Mucosa of gallbladder (tissue), 1 donor: ENCODE data around the gene TET2. TPM values are rescaled to one million over a fixed set of nuclear protein-coding genes. Genes with fewer than 3 reads are reported as not detected.

Experiments
- DNase-seq: peaks from one replicate; pipeline ENCODE4 v3.0.0-alpha.2; 2020; ENCODE audit warnings: low spot score
- total RNA-seq: library from RNA; stranded (reverse); gene quantifications from one replicate; pipeline ENCODE4 v1.2.1, GENCODE V29; 2021
- donor health status: DM: no; HTN: no; CAD: no.

The TET2 gene
- total RNA-seq, 1 donor from 2014 or later, result 17.6 TPM

DNA sequence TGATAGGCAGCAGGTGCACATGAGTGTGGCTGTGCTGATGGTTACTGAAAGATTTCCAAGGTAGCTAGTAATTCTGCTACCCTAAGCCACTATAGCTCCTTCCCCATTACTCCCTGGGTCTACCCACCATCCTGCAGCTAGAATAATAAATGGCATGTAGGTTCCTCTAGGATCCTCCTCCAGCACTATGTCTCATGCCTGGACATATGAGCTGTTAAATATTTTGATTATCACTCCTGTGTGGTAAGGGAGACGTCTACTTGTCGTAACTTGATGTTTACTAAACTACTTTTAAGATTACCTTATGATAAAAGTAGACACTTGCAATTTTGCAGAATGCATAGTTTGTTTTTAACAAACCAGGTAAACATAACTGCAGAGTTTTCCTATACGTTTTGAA, 35.5 kb downstream of the TET2 start:
- DNase-seq, result no peak

DNA sequence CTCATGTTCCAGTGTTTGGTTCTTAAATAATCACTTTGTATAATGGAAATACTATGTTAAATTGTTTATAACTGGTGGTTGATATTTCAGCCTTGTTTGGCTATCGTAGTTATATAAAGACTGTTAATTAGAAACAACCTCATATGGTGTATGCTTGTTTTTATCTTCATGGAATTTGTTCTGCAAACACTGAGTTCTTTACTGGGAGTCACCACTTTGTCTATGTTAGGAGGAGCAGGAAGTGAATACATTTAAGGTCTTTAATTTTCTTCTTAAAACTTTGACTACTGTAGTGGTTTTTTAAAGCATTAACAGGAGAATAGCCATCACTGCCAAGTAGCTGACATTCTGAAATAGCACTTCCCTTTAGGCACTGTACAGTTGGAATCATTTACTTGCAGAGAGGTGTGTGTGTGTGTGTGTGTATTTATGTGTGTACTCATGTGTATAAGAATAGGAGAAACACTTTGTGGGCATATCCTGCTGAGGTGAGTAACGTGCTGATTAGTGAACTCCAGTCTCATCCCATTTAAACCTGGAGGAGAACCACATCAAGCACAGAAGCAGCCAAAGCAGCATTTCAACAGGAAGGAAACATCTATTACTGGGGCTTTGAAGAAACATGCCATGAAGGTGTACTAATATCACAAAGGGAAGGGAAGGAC, 37.8 kb downstream of the TET2 start:
- DNase-seq, result no peak

- no peak for DNase-seq
Measured at GRCh38 chr4:105186701-105187161, 40.1 kb downstream of the TET2 start.

GRCh38 chr4:105189855-105190650, 43.4 kb downstream of the TET2 start:
- DNase-seq, result no peak

GRCh38 chr4:105191621-105192210, 45.0 kb downstream of the TET2 start:
- DNase-seq, result no peak

DNA sequence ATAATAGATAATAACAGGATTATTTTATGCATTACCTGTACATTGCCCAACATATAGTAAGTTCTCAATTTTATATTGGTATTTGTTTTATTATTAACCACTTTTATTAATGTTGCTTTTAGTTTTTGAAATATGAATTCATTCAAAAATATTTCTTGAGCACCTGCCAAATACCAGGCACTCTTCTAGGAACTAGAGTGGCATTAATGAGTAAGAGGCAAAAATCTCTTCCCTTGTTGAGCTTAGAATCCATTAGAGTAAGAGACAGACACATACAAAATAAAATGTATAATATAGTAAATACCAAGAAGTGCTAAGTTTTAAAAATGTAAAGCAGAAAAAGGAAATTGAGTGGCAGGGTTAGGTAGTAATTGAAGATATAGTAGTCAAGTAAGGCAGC, 45.8 kb downstream of the TET2 start:
- DNase-seq, result no peak

DNA sequence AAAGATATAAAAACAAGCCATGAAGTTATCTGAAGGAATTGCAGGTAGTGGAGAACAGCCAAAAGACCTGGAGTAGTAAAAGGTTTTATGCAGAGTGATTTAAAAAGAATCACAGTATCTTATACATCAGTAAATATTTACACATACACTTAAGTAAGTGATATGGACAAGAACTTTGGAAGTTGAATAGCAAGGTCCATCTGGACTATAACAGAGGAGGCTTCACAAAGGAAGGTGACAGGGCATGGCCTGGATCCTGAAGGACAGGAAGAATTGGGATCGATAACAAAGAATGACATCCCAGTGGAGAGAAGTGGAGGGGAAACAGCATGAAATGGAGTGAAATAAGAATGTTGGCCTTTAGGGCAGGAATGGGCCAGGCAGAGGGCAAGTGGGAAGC, 46.2 kb downstream of the TET2 start:
- DNase-seq, result no peak

- no peak for DNase-seq
Measured at GRCh38 chr4:105193536-105193935, 46.9 kb downstream of the TET2 start.

DNA sequence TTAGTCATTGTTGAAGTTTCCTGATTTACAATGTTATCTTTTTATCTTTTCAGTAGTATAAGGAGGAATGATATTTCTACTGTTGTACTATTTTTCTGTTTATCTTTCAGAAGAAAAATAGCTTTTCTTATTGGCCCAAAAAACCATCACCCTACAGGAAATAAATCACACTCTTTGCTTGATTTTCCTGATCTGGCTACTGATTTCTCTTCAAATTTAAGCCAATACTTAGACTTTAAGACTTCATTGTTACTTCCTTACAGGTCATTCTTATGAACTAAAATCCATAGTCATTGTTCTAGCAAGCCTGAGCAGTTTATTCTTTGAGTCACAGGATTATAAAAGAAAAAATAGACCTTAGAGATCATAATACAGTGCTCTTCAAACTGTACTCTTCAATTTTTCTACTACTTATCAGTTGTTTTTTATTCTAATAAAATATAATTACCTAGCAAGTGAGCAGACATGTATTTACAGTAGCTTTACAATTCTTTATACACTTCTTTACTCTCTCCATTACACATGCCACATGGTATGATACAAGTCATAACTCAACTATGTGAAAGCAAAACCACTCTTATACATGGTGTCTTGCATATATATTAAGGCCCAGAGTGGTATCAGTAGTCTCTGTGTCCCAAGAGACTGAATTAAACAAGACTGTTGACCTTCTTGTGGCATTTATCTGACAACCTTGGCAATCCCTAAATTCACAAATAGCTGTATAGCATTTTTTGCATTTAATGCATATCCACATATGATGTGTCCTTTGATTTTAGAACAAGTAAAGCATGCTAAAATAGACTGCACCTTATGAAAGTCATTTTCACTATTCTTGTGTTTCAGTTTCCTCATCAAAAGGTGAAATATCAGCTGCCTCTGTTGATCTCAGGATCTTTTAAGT, 47.9 kb downstream of the TET2 start:
- no peak for DNase-seq

- no peak for DNase-seq
Measured at GRCh38 chr4:105196523-105197145, 50.0 kb downstream of the TET2 start.

- no peak for DNase-seq
Measured at GRCh38 chr4:105197777-105198176, 51.1 kb downstream of the TET2 start.

DNA sequence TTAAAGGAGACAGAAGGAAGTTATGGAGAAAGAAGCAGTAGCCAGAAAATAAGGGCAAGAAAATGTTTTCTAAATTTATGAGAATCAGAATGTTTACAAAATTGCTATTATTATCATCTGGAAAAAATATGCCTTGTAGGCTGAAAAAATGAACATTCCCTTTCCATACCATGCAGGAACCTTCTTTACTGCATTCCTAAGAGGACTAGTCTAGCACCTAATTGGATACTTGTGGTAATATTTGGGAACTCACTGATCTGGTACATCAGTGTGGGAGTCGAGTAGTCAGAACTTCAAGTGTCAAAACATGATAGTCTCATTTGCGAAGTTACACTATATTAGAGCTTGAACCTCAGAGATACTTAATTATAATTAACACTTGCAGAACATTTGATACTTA, 51.9 kb downstream of the TET2 start:
- DNase-seq, result no peak

- no peak for DNase-seq
Measured at GRCh38 chr4:105206214-105206613, 59.5 kb downstream of the TET2 start.

GRCh38 chr4:105207386-105207785, 60.7 kb downstream of the TET2 start:
- no peak for DNase-seq

- DNase-seq, result no peak
Measured at GRCh38 chr4:105208561-105208960, 61.9 kb downstream of the TET2 start.

DNA sequence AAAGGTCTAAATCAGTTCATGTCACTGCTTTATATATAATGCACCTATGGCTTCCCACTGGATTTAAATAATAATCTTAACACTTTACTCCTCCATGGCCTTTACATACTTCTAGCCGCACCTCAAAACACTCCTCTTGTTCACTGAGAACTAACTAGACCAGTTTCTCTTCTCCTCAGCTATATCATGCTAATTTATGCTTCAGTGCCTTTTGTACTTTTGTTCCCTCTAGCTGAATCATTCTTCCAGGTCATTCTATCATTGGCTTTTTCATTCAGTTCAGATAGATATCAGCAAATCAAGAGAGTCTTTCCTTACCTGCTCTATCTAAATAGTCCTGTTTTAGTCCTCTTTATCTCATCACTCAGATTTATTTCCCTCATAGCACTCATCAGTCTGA, 64.2 kb downstream of the TET2 start:
- no peak for DNase-seq

GRCh38 chr4:105215609-105216313, 69.1 kb downstream of the TET2 start:
- no peak for DNase-seq

GRCh38 chr4:105225500-105225899, 78.8 kb downstream of the TET2 start:
- DNase-seq, result no peak

GRCh38 chr4:105227054-105227453, 80.4 kb downstream of the TET2 start:
- no peak for DNase-seq

GRCh38 chr4:105230287-105230686, 83.6 kb downstream of the TET2 start:
- DNase-seq, result no peak

DNA sequence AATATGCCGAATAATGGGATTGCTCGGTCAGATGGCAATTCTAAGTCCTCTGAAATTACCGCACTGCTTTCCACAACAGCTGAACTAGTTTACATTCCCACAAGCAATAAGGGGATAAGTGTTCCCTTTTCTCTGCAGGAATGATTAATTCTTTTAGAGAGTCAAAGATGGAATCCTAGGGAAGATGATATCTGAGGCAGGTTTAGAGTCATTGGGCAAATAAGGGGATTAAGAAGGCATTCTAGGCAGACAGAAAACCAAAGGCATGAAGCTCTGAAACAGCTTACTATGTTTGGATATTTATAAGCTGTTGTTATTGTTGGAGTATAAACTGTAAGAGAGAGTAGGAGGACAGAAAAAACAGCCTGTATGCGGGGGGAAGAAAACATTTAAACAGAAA, 85.7 kb downstream of the TET2 start:
- DNase-seq, result no peak
